Caco-2 (cell line): Measurements from ENCODE around the gene CLIC4. TPM values are rescaled to one million over a fixed set of nuclear protein-coding genes. Genes with fewer than 3 reads are reported as not detected.
A peak's percentile ranks its signal among the peaks of the same experiment; 100 is the strongest.

Experiments used
- Bru-seq: library from RNA; stranded (reverse); fragments of 400-500 nt; gene quantifications from one replicate; lab custom pipeline; 2021; lab: Mats Ljungman, UMichigan
- BruChase-seq, 2 experiments: library from RNA; stranded (reverse); fragments of 400-500 nt; gene quantifications; one replicate each; lab custom pipeline; 2021; lab: Mats Ljungman, UMichigan
- BruUV-seq: library from RNA; stranded (reverse); fragments of 400-500 nt; replicated peaks from 2 replicates; lab custom pipeline; 2021; lab: Mats Ljungman, UMichigan
- CTCF ChIA-PET: fragments of 300-600 bp; sonication (Branson Sonifier 250); formaldehyde crosslinking; loops from one replicate; lab custom pipeline; 2022; ENCODE audit warnings: antibody characterized with exemption; lab: Charles Lee
- POLR2A ChIA-PET: fragments of 300-600 bp; sonication (Branson Sonifier 250); formaldehyde crosslinking; loops from one replicate; lab custom pipeline; 2022; ENCODE audit warnings: antibody characterized with exemption; lab: Charles Lee
- DNase-seq, 2 experiments: peaks; one replicate each; pipeline versions ENCODE4 v3.0.0 to v3.0.0-alpha.2; 2020 to 2022
- H3K27me3 ChIP-seq: replicated peaks from 2 replicates; pipeline ENCODE4 v1.6.0; 2011; ENCODE audit warnings: low read length; ENCODE audit not compliant: control insufficient read depth, insufficient read depth
- H3K36me3 ChIP-seq: 2 replicates; pipeline ENCODE4 v1.5.1; 2011; ENCODE audit warnings: low read length; ENCODE audit not compliant: control insufficient read depth, insufficient read depth
- H3K4me1 ChIP-seq: fragments of 250-450 bp; sonication (Bioruptor Pico); 2 replicates; pipeline ENCODE4 v1.5.1; 2020; ENCODE audit warnings: mild to moderate bottlenecking
- H3K4me3 ChIP-seq: 2 replicates; pipeline ENCODE4 v1.5.1; 2011; ENCODE audit warnings: low read depth, mild to moderate bottlenecking, control low read depth, low read length
- H3K9me3 ChIP-seq: fragments of 250-450 bp; sonication (Bioruptor Pico); 2 replicates; pipeline ENCODE4 v1.5.1; 2020; ENCODE audit warnings: mild to moderate bottlenecking, moderate library complexity
- H3K27ac Mint-ChIP-seq: one replicate; pipeline ENCODE4 v1.8.0; 2022; ENCODE audit warnings: mixed read lengths; ENCODE audit not compliant: unreplicated experiment
- H3K27me3 Mint-ChIP-seq: one replicate; pipeline ENCODE4 v1.8.0; 2022; ENCODE audit warnings: mixed read lengths; ENCODE audit not compliant: insufficient read depth, unreplicated experiment
- H3K36me3 Mint-ChIP-seq: one replicate; pipeline ENCODE4 v1.8.0; 2022; ENCODE audit warnings: mild to moderate bottlenecking, mixed read lengths; ENCODE audit not compliant: insufficient read depth, unreplicated experiment
- H3K4me1 Mint-ChIP-seq: one replicate; pipeline ENCODE4 v1.8.0; 2022; ENCODE audit warnings: low read depth, mixed read lengths; ENCODE audit not compliant: unreplicated experiment
- H3K4me3 Mint-ChIP-seq: one replicate; pipeline ENCODE4 v1.8.0; 2022; ENCODE audit warnings: mild to moderate bottlenecking, moderate library complexity, mixed read lengths; ENCODE audit not compliant: unreplicated experiment
- H3K9me3 Mint-ChIP-seq: one replicate; pipeline ENCODE4 v1.8.0; 2022; ENCODE audit warnings: mixed read lengths; ENCODE audit not compliant: unreplicated experiment
- CTCF ChIP-seq, 2 experiments: fragments of 200-600 bp in 1 of 2; IDR thresholded peaks; 1 replicate in 1 of 2; 2 replicates in 1 of 2; pipeline versions ENCODE4 v1.5.1 to v1.8.0; 2011 to 2022; ENCODE audit warnings: antibody characterized with exemption in 1 of 2, control low read depth in 1 of 2, inconsistent platforms in 1 of 2, low read depth in 1 of 2, low read length in 1 of 2, mild to moderate bottlenecking in 1 of 2, moderate library complexity in 1 of 2; ENCODE audit not compliant: insufficient read depth in 1 of 2, severe bottlenecking in 1 of 2, unreplicated experiment in 1 of 2
- intact Hi-C: fragments of 100-400 bp; cut with micrococcal nuclease; formaldehyde crosslinking; loops from one replicate; pipeline ENCODE4 v1.10.0; 2022; ENCODE audit not compliant: unreplicated experiment
- long read RNA-seq: library from polyadenylated mRNA; stranded (forward); transcript quantifications from one replicate; pipeline ENCODE4 v2.0.0, GENCODE V29; 2022
- total RNA-seq: library from RNA; stranded (reverse); gene quantifications from 2 replicates; pipeline ENCODE4 v1.2.3, GENCODE V29; 2022

The CLIC4 gene
- 125 and 140 TPM in 2 replicates for total RNA-seq
- percentile 83 among the genes with signal in this experiment for Bru-seq, nascent RNA
- percentile 87 among the genes with signal in this experiment for BruChase-seq, experiment 1, labeled RNA remaining after a 2-hour chase
- percentile 96 among the genes with signal in this experiment for BruChase-seq, experiment 2, labeled RNA remaining after a 6-hour chase
- long read RNA-seq, full-length matches to known transcripts: 382 of 425 reads
- long read RNA-seq, partial matches to known transcripts: 34 of 425 reads
- long read RNA-seq, other reads (novel, unspliced or antisense): 9 of 425 reads

GRCh38 chr1:24744911-24745710 is at the start of gene CLIC4:
Gene CLIC4, plus strand, starts transcription at chr1:24745447. Its CDS starts 107 bp downstream, at chr1:24745554.
- peak within 1 kb of the TSS; percentile 66 for H3K4me3 ChIP-seq
- ChIA-PET CTCF (interaction anchor here (0.6 to 2.2 kb wide), 12 partner anchors 11 to 330 kb away, joined by 3 to 18 read pairs (median 6); partner anchors contain the start of gene NIPAL3), POLR2A (interaction anchor here (0.5 to 1.3 kb wide), 11 partner anchors 20 to 1168 kb away, joined by 3 to 12 read pairs (median 3); partner anchors contain the start of gene SYF2)
- no peaks in the 10 kb centered on the region for H3K36me3 ChIP-seq
- BruUV-seq: no TSS peak
- Mint-ChIP-seq H3K4me3 (peak within 1 kb of the TSS; percentile 84), H3K27ac (peak within 1 kb of the TSS; percentile 83), H3K27me3 (no peaks in the 10 kb centered on the region), H3K36me3 (peaks cover 32% of the 10 kb centered on the region), H3K4me1 (peaks cover 23% of the 10 kb centered on the region), H3K9me3 (no peaks in the 10 kb centered on the region)
- H3K27me3 ChIP-seq: no peaks in the 10 kb centered on the region
- peak; percentile 99 for DNase-seq
- H3K4me1 ChIP-seq: peaks cover 21% of the 10 kb centered on the region
- TF ChIP-seq CTCF (IDR thresholded peaks at IDR 0.05; ENCODE audit: insufficient read depth in 1 of 2, low read depth in 1 of 2, low read length in 1 of 2, severe bottlenecking in 1 of 2, unreplicated experiment in 1 of 2): peak in 1 of 2 experiments; percentile 21
- H3K9me3 ChIP-seq: no peaks in the 10 kb centered on the region
- intact Hi-C loops: loop anchor here (1.0 to 5.0 kb wide), 3 partner anchors 38 to 87 kb away; no protein-coding TSS in a partner anchor

GRCh38 chr1:24696041-24696755 is 49.0 kb upstream of the CLIC4 start:
- H3K4me3 Mint-ChIP-seq: no peak overlapping the region
- no peak overlapping the region for H3K4me3 ChIP-seq
- no peak overlapping the region for H3K27ac Mint-ChIP-seq
- no TSS peak for BruUV-seq
- H3K36me3 Mint-ChIP-seq: no peaks in the 10 kb centered on the region
- H3K9me3 Mint-ChIP-seq: no peaks in the 10 kb centered on the region
- H3K4me1 Mint-ChIP-seq: no peaks in the 10 kb centered on the region
- DNase-seq: no peak
- ChIA-PET POLR2A (no interaction called here), CTCF (no interaction called here)
- intact Hi-C loops: no loop called here
- no peaks in the 10 kb centered on the region for H3K4me1 ChIP-seq
- no peak for TF ChIP-seq CTCF (IDR thresholded peaks at IDR 0.05; ENCODE audit: insufficient read depth in 1 of 2, low read depth in 1 of 2, low read length in 1 of 2, severe bottlenecking in 1 of 2, unreplicated experiment in 1 of 2)
- H3K27me3 ChIP-seq: no peaks in the 10 kb centered on the region
- H3K9me3 ChIP-seq: no peaks in the 10 kb centered on the region
- no peaks in the 10 kb centered on the region for H3K36me3 ChIP-seq
- H3K27me3 Mint-ChIP-seq: no peaks in the 10 kb centered on the region
